Right lung (tissue), 5 donors: ENCODE data around the gene ALK. TPM values are rescaled to one million over a fixed set of nuclear protein-coding genes. Genes with fewer than 3 reads are reported as not detected.

Experiments used
- DNase-seq, 2 donors: peaks; one replicate each; pipeline ENCODE4 v3.0.0-alpha.2; 2013
- polyA plus RNA-seq, 5 donors: library from polyadenylated mRNA; unstranded; fragments of 120-200 nt; gene quantifications; one replicate each; pipeline versions ENCODE4 v1.2.1 to v1.2.3, GENCODE V29; 2013; ENCODE audit warnings: inconsistent platforms in 1 of 5, low replicate concordance in 1 of 5; ENCODE audit not compliant: insufficient read length in 5 of 5, insufficient read depth in 1 of 5

ALK gene
- polyA plus RNA-seq, 5 donors = 0.03 to 0.27 (median 0.05) TPM

DNA sequence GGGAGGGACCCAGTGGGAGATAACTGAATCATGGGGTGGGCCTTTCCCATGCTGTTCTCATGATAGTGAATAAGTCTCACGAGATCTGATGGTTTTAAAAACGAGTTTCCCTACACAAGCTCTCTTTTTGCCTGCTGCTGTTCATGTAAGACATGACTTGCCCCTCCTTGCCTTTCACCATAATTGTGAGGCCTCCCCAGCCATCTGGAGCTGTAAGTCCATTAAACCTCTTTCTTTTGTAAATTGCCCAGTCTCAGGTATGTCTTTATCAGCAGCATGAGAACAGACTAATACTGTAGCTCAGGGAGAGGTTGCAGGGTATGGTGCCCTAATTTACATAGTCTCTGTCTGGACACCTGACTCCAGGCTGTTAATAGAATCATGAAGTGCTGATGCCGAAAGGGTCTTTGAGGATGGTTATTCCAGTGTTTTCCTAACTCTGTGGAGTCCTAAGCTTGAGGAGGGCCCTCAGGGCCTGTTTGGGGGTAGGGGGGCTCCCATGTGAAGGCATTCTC, 343.2 kb downstream of the ALK start:
- DNase-seq = no peak

DNA sequence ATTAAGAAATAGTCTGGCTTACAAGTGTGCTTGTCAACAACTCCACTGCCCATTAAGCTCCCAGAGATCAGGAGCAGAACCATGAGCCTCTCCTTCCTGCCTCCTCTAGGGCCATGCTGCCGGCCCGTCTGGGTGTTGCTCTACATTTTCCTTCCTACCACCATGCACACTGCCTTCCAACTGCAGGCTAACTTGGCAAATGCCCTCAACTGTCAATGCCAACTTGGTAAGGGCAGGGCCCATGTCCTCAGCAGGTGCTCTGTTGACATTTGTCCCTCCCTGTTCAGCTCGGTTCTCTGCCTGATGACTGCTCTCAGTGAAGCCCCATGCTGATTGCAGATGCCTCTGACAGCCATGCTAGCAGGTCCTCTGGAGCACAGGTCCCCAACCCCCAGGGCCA, 345.2 kb downstream of the ALK start:
- no peak for DNase-seq

DNA sequence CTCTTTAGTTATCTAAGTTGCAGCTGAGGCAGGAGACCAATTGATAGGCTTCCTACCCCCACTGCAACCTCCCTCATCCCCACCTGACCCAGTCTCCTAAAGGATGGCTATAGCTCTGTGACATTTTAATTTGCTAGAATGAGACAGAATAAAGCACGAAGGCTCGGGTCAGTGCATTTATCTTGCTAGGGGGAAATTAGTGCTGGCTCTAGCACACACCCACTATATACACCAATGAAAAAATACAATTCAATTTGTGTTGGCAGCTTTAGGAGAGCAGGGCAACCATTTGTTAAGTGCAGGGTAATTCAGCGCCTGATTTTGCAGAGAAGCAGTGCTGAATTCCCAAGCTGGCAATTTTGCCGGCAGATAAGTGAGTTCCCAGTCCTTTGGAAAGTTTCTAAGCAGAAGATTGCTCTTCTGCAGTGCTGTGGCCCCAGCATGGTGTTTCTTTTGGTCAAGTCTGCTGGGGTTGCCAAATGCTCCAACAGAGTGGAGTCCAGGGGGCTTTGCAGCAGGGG, 346.0 kb downstream of the ALK start:
- no peak for DNase-seq

- no peak for DNase-seq
Observed at GRCh38 chr2:29573612-29574011, 347.8 kb downstream of the ALK start.

DNA sequence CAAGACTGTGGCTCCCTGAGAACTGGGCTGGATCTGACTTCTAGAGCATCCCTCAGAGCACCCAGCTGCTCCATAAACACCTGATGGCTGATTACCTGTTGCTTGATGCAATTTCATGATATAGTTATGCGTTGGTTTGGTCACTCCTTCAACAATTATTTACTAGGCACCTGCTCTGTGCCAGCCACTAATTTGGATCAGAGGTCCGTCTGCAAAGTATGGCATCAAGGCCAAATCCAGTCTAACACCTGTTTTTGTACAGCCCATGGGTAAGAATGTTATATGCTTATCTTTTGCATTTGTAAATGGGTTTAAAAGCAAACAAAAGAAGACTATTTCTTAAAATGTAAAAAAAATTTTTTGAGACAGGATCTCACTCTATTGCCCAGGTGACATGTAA, 348.2 kb downstream of the ALK start:
- DNase-seq = no peak

DNA sequence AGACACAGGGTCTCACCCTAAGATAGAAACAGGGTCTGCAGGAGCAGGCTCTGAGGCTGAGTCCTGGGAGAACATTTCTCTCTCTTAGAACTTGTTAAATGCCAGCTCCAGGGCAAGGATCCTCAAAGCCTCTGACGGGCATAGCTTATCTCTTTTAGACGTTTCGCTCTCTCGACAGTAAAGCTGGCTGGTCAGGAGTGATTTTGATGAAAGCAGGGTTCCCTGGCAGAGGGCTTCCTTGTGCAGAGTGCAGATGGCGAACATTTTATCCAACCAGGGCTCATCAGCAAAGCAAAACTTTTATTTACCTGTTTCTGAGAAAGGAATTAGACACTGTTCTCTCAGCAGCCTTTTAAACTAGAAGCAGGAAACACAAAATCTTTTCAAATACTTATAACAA, 350.8 kb downstream of the ALK start:
- DNase-seq = no peak

DNA sequence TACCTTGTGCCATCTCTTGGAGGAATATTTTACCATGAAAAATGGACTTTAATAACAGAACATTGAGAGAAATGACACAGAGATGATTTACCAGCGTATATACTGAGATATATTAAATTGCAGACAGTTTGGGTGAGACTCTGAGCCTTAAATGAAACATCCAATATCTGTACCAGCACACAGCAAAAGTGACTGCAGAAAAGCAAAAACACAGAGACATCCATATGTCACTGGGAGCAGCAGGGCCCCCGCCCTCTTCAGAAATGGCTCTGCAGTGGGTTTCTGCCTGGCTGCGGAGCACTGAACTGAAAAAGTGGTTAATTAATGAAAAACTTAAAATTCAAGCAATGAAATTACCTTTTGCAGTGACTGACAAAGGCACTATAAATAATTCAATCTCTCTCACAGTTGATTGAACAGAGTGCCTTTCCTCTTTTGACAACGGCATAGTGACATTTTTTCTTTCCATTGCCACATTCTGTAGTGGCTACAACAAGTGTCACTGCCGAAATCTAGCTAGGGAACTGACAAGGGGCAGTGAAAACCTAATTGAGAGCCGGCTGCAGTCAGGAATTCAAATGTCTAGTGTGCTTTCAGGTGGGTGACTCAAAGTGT, 353.4 kb downstream of the ALK start:
- DNase-seq = no peak

- no peak for DNase-seq
Observed at GRCh38 chr2:29563697-29564096, 357.7 kb downstream of the ALK start.

- no peak for DNase-seq
Observed at GRCh38 chr2:29562896-29563295, 358.5 kb downstream of the ALK start.

GRCh38 chr2:29562319-29562718, 359.1 kb downstream of the ALK start:
- DNase-seq = no peak

DNA sequence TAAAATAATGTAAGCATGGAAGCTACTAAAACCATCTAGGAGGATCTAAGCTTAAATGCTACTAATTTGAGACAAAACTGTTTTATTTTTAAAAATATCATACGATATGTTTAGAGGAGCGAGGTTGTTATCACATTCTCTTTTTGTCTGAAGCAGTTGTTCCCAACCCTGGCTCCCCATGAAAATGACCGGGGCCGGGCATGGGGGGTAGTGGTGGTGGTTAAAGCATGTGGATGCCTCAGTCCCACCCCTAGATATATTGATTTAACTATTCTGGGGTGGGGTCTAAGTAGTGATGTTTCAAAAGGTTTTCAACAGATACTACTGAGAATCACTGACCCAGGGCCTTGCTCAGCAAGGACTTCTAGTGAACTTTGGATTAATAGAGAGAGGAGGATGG, 359.8 kb downstream of the ALK start:
- no peak for DNase-seq

GRCh38 chr2:29561181-29561580, 360.2 kb downstream of the ALK start:
- DNase-seq = no peak

DNA sequence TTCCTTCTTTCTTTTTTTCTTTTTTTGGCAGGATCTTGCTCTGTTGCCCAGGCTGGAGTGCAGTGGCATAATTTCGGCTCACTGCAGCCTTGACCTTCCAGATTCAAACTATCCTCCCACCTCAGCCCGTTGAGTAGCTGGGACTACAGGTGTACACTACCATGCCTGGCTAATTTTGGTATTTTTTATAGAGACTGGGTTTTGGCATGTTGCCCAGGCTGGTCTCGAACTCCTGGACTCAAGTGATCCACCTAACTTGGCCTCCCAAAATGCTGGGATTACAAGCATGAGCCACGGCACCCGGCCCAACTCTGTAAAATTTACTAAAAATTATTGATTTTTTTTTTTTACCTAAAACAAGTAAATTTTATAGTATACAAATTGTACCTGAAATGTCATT, 360.8 kb downstream of the ALK start:
- DNase-seq = no peak

- DNase-seq = no peak
Observed at GRCh38 chr2:29560030-29560429, 361.4 kb downstream of the ALK start.

- no peak for DNase-seq
Observed at GRCh38 chr2:29559578-29559977, 361.8 kb downstream of the ALK start.

DNA sequence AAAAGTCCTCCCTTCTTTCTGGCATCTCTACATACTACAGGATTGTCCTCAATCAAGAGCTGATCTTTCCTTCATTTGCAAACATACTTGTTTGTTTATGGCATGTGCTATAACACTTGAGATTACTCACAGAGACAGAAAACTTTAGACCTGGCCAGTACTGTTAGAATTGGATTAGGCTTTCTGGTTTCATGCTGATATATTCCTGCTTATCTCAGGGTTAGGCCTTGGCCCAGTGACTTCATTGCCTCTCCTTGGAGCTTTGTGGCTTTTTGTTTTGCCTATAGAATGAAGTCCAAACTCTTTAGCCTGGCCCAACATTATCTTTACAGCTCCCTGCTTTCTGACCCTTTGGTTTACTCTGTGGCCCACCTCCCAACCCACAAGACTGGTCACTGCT, 363.3 kb downstream of the ALK start:
- no peak for DNase-seq

DNA sequence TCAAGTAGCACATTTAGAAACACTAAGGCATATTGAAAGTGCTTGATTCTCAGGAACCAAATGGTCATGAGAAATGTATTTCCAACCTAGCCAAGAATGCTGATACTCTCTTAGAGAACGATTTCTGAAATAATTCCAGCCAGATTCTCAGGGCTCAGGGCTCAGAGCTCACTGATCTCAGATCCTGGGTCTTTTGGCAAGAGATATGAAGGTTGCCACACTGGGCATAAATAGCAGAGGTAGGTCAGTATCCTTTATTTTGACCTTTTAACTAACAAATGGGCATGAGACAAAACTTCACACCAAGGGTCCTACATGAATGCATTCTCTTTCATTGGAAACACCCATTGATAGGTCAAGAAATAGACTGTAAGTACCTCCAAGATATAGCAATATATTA, 364.1 kb downstream of the ALK start:
- DNase-seq = no peak

DNA sequence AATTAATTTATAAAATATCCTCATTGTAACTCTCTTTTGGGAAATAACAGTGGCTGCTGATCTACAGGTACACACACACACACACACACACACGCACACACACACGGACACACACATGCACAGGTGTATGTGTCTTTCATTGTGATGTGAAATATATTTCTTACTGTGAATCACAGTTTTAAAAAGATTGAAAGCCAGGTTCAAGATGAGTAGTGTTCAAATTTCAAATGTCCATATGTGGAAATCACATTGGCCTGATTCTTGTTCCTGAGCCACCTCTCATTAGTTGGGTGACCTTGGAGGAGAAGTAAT, 372.4 kb downstream of the ALK start:
- no peak for DNase-seq

DNA sequence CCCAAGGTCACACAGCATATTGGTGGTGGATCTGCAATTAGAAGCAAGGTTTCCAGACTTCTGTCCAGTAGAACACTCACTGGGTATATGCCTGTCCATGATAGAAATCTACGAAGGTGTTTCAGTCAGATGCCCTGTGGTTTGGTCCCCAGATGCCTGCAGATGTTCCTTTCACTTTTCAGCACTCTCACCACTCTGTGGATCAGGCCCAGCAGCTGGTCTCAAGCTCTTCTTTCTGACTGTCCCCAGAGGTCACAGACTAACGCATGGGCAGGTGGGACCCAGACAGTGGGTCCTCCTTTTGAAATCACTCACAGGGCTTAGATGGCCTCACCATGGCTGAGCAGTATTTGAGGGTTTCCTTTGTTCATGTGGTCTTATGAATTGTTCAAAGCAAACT, 376.5 kb downstream of the ALK start:
- no peak for DNase-seq

- DNase-seq = no peak
Observed at GRCh38 chr2:29544031-29544430, 377.4 kb downstream of the ALK start.

- no peak for DNase-seq
Observed at GRCh38 chr2:29535188-29535587, 386.2 kb downstream of the ALK start.

DNA sequence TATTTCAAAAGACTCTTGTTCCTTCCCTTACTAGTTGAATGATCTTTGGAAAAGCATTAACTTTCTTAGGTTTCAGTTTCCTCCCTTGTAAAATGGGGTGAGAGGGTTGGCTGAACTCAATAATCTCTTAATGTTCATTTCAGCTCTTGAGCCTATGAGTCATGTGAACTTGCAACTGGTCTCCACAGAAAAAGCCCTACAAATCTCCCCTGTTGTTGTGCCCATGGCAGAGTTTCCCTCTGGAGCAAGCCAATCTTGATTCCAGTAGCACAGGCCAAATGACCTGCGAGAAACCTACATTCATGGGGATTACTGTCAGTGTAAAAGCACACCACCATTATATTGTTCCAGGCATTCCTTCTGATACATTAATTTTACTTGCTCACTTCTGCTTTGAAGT, 388.9 kb downstream of the ALK start:
- DNase-seq = no peak

DNA sequence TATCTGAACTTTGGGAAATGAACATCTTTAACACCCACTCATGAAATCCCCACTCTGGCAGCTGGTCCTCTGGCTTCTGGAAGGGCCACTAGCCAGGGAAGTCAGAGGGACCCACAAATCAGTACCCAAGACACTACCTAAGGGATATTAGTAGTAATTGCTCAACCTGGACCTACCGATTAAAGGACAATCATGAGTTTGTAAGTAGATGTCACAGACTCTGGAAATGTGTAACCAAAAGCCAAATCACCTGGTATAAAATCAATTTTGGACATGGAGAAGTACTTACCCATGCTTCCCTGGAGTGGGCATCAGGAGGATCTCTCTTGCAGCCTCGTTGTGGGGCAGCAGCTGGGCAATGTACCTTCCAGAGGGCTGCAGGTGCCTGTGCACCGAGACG, 389.8 kb downstream of the ALK start:
- no peak for DNase-seq

DNA sequence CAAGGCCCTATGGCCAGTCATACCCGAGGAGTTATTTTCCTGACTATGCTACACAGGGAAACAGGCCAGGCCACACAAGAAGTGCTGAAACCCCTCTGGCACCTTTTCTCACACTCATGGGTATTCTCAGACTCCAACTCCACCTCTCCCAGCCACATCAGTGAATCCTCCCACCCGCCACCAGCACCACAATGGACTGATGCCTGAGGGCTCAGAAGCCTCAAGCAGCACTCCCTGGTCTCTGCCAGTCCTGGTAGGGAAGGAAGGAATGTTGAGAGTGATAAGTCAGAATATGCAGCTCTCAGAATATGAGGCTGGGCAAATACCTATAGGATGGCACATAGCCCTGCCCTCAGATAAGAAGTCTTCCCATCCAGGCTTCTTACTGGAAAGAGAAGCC, 391.1 kb downstream of the ALK start:
- DNase-seq = no peak
